Activated B cell treated with CpG ODN at 0.5 μM for 24 hours (primary cell): ENCODE data around the gene HAUS7. TPM values are rescaled to one million over a fixed set of nuclear protein-coding genes. Genes with fewer than 3 reads are reported as not detected.

ENCODE experiments used
- ATAC-seq: fragments of 200-7000 bp; cut with Tn5 transposase; one replicate; pipeline ENCODE4 v1.10.0; 2021; ENCODE audit warnings: low read depth, mild to moderate bottlenecking, moderate library complexity
- CTCF ChIA-PET: fragments of 350-600 bp; sonication (Branson Sonifier 250); formaldehyde crosslinking; loops from one replicate; lab custom pipeline; 2021; ENCODE audit warnings: antibody characterized with exemption; lab: Charles Lee
- POLR2A ChIA-PET: fragments of 350-600 bp; sonication (Branson Sonifier 250); formaldehyde crosslinking; loops from one replicate; lab custom pipeline; 2021; ENCODE audit warnings: antibody characterized with exemption; lab: Charles Lee
- DNase-seq: peaks from one replicate; pipeline ENCODE4 v3.0.0; 2022
- H3K27ac Mint-ChIP-seq: one replicate; pipeline ENCODE4 v1.8.0; 2020; ENCODE audit warnings: mixed read lengths
- H3K27me3 Mint-ChIP-seq: one replicate; pipeline ENCODE4 v1.8.0; 2021; ENCODE audit warnings: mixed read lengths
- H3K36me3 Mint-ChIP-seq: one replicate; pipeline ENCODE4 v1.8.0; 2021; ENCODE audit warnings: low read depth, mixed read lengths
- H3K4me1 Mint-ChIP-seq: one replicate; pipeline ENCODE4 v1.8.0; 2021; ENCODE audit warnings: mixed read lengths
- H3K4me3 Mint-ChIP-seq: one replicate; pipeline ENCODE4 v1.8.0; 2020; ENCODE audit warnings: mild to moderate bottlenecking, mixed read lengths
- H3K9me3 Mint-ChIP-seq: one replicate; pipeline ENCODE4 v1.8.0; 2020; ENCODE audit warnings: mixed read lengths
- intact Hi-C: fragments of 100-400 bp; cut with micrococcal nuclease; formaldehyde crosslinking; loops from one replicate; pipeline ENCODE4 v1.15.1; 2024
- total RNA-seq: library from RNA; stranded (reverse); gene quantifications from 2 replicates; pipeline ENCODE4 v1.2.3, GENCODE V29; 2022
- TF ChIP-seq, protein P1 (sequence below): fragments of 200-600 bp; IDR thresholded peaks from one replicate; pipeline ENCODE4 v1.8.0; 2022; ENCODE audit warnings: antibody characterized with exemption, mild to moderate bottlenecking

Gene HAUS7
- total RNA-seq, 1 donor from 2014 or later: 39.2 TPM

GRCh38 chrX:153499876-153500275, 29.5 kb upstream of the HAUS7 start:
- no peak overlapping the region for H3K27ac Mint-ChIP-seq
- H3K36me3 Mint-ChIP-seq: no peaks in the 10 kb centered on the region
- H3K9me3 Mint-ChIP-seq: no peaks in the 10 kb centered on the region
- H3K4me3 Mint-ChIP-seq: no peak overlapping the region
- ChIA-PET POLR2A (no interaction called here), CTCF (no interaction called here)
- ATAC-seq (no peak), DNase-seq (no peak)
- no peaks in the 10 kb centered on the region for H3K27me3 Mint-ChIP-seq
- no peaks in the 10 kb centered on the region for H3K4me1 Mint-ChIP-seq
- TF ChIP-seq, protein P1, sequence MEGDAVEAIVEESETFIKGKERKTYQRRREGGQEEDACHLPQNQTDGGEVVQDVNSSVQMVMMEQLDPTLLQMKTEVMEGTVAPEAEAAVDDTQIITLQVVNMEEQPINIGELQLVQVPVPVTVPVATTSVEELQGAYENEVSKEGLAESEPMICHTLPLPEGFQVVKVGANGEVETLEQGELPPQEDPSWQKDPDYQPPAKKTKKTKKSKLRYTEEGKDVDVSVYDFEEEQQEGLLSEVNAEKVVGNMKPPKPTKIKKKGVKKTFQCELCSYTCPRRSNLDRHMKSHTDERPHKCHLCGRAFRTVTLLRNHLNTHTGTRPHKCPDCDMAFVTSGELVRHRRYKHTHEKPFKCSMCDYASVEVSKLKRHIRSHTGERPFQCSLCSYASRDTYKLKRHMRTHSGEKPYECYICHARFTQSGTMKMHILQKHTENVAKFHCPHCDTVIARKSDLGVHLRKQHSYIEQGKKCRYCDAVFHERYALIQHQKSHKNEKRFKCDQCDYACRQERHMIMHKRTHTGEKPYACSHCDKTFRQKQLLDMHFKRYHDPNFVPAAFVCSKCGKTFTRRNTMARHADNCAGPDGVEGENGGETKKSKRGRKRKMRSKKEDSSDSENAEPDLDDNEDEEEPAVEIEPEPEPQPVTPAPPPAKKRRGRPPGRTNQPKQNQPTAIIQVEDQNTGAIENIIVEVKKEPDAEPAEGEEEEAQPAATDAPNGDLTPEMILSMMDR: no peak
- intact Hi-C loops: no loop called here

GRCh38 chrX:153499341-153499740, 29.0 kb upstream of the HAUS7 start:
- intact Hi-C loops: no loop called here
- H3K27ac Mint-ChIP-seq: no peak overlapping the region
- CTCF ChIA-PET: no interaction called here
- H3K9me3 Mint-ChIP-seq: no peaks in the 10 kb centered on the region
- TF ChIP-seq, protein P1: no peak
- no peak for DNase-seq
- no peaks in the 10 kb centered on the region for H3K4me1 Mint-ChIP-seq
- ATAC-seq: no peak
- no peaks in the 10 kb centered on the region for H3K36me3 Mint-ChIP-seq
- POLR2A ChIA-PET: no interaction called here
- no peaks in the 10 kb centered on the region for H3K27me3 Mint-ChIP-seq
- H3K4me3 Mint-ChIP-seq: no peak overlapping the region

- Mint-ChIP-seq H3K27ac (no peak overlapping the region), H3K4me1 (no peaks in the 10 kb centered on the region), H3K27me3 (no peaks in the 10 kb centered on the region), H3K9me3 (no peaks in the 10 kb centered on the region), H3K36me3 (no peaks in the 10 kb centered on the region), H3K4me3 (no peak overlapping the region)
- TF ChIP-seq, protein P1: no peak
- ATAC-seq (no peak), DNase-seq (no peak)
- POLR2A ChIA-PET: no interaction called here
- intact Hi-C loops: no loop called here
- CTCF ChIA-PET: no interaction called here
Measured at GRCh38 chrX:153498453-153498852, 28.1 kb upstream of the HAUS7 start.

- CTCF ChIA-PET: no interaction called here
- H3K27ac Mint-ChIP-seq: no peak overlapping the region
- no peak for DNase-seq
- H3K4me1 Mint-ChIP-seq: no peaks in the 10 kb centered on the region
- ATAC-seq: no peak
- H3K27me3 Mint-ChIP-seq: no peaks in the 10 kb centered on the region
- no peak overlapping the region for H3K4me3 Mint-ChIP-seq
- no peaks in the 10 kb centered on the region for H3K9me3 Mint-ChIP-seq
- POLR2A ChIA-PET: no interaction called here
- intact Hi-C loops: no loop called here
- no peaks in the 10 kb centered on the region for H3K36me3 Mint-ChIP-seq
- TF ChIP-seq, protein P1: no peak
Measured at GRCh38 chrX:153496590-153496959, 26.2 kb upstream of the HAUS7 start.

GRCh38 chrX:153495903-153496589, 25.7 kb upstream of the HAUS7 start:
- ATAC-seq (no peak), DNase-seq (no peak)
- intact Hi-C loops: no loop called here
- TF ChIP-seq, protein P1: no peak
- no peaks in the 10 kb centered on the region for H3K27me3 Mint-ChIP-seq
- no peak overlapping the region for H3K4me3 Mint-ChIP-seq
- ChIA-PET POLR2A (no interaction called here), CTCF (no interaction called here)
- no peak overlapping the region for H3K27ac Mint-ChIP-seq
- no peaks in the 10 kb centered on the region for H3K36me3 Mint-ChIP-seq
- H3K9me3 Mint-ChIP-seq: no peaks in the 10 kb centered on the region
- H3K4me1 Mint-ChIP-seq: no peaks in the 10 kb centered on the region
